Trophoblast cell (in vitro differentiated cells and primary cell): ENCODE measurements around the gene RAPGEF1.

Experiments used
- DNase-seq, 2 donors: peaks; one replicate each; pipeline ENCODE4 v3.0.0-alpha.2; 2016
- H2AFZ ChIP-seq: 2 replicates; pipeline ENCODE4 v1.6.1; 2013; ENCODE audit warnings: low read length, moderate library complexity, mild to moderate bottlenecking; ENCODE audit not compliant: insufficient read depth, poor library complexity
- H2AK5ac ChIP-seq: 2 replicates; pipeline ENCODE4 v1.6.1; 2013; ENCODE audit warnings: mild to moderate bottlenecking, low read length
- H2BK120ac ChIP-seq: 2 replicates; pipeline ENCODE4 v1.6.1; 2013; ENCODE audit warnings: low read length, mild to moderate bottlenecking, moderate library complexity; ENCODE audit not compliant: insufficient read depth, poor library complexity
- H2BK12ac ChIP-seq: 2 replicates; pipeline ENCODE4 v1.6.1; 2013; ENCODE audit warnings: mild to moderate bottlenecking, low read length, moderate library complexity
- H2BK5ac ChIP-seq: 2 replicates; pipeline ENCODE4 v1.6.1; 2013; ENCODE audit warnings: low read length, low read depth, moderate library complexity, mild to moderate bottlenecking; ENCODE audit not compliant: poor library complexity
- H3K14ac ChIP-seq: 2 replicates; pipeline ENCODE4 v1.6.1; 2013; ENCODE audit warnings: mild to moderate bottlenecking, low read length
- H3K18ac ChIP-seq: 2 replicates; pipeline ENCODE4 v1.6.1; 2013; ENCODE audit warnings: mild to moderate bottlenecking, low read length
- H3K23ac ChIP-seq: 2 replicates; pipeline ENCODE4 v1.6.1; 2013; ENCODE audit warnings: low read length
- H3K27ac ChIP-seq: 2 replicates; pipeline ENCODE4 v1.5.1; 2013; ENCODE audit warnings: low read depth, mild to moderate bottlenecking, inconsistent platforms, low read length, moderate library complexity
- H3K27me3 ChIP-seq: 2 replicates; pipeline ENCODE4 v1.6.1; 2013; ENCODE audit warnings: inconsistent platforms, mild to moderate bottlenecking, low read length, moderate library complexity; ENCODE audit not compliant: insufficient read depth
- H3K36me3 ChIP-seq, 2 experiments: 1 replicate in 1 of 2; 2 replicates in 1 of 2; pipeline ENCODE4 v1.6.1; 2013; ENCODE audit warnings: low read length in 2 of 2, mild to moderate bottlenecking in 2 of 2, moderate library complexity in 1 of 2; ENCODE audit not compliant: insufficient read depth in 2 of 2, control insufficient read depth in 1 of 2
- H3K4ac ChIP-seq: 2 replicates; pipeline ENCODE4 v1.6.1; 2013; ENCODE audit warnings: low read depth, mild to moderate bottlenecking, low read length, moderate library complexity
- H3K4me1 ChIP-seq, 2 experiments: 1 replicate in 1 of 2; 2 replicates in 1 of 2; pipeline ENCODE4 v1.6.1; 2013; ENCODE audit warnings: low read length in 2 of 2, mild to moderate bottlenecking in 2 of 2, moderate library complexity in 1 of 2; ENCODE audit not compliant: insufficient read depth in 2 of 2, control insufficient read depth in 1 of 2
- H3K4me2 ChIP-seq: 2 replicates; pipeline ENCODE4 v1.6.1; 2013; ENCODE audit warnings: inconsistent platforms, mild to moderate bottlenecking, low read length, moderate library complexity
- H3K4me3 ChIP-seq: 2 replicates; pipeline ENCODE4 v1.5.1; 2013; ENCODE audit warnings: mild to moderate bottlenecking, low read depth, low read length, inconsistent platforms
- H3K79me1 ChIP-seq: one replicate; pipeline ENCODE4 v1.6.1; 2013; ENCODE audit warnings: low read length
- H3K79me2 ChIP-seq: 2 replicates; pipeline ENCODE4 v1.6.1; 2013; ENCODE audit warnings: low read length, mild to moderate bottlenecking; ENCODE audit not compliant: control insufficient read depth, insufficient read depth, poor library complexity
- H3K9ac ChIP-seq: 2 replicates; pipeline ENCODE4 v1.6.1; 2013; ENCODE audit warnings: mild to moderate bottlenecking, low read length
- H3K9me3 ChIP-seq: 2 replicates; pipeline ENCODE4 v1.6.1; 2013; ENCODE audit warnings: low read depth, mild to moderate bottlenecking, control low read depth, inconsistent platforms, low read length; ENCODE audit not compliant: insufficient read depth
- H4K12ac ChIP-seq: 2 replicates; pipeline ENCODE4 v1.6.1; 2013; ENCODE audit warnings: low read depth, mild to moderate bottlenecking, low read length, moderate library complexity
- H4K8ac ChIP-seq: 2 replicates; pipeline ENCODE4 v1.6.1; 2013; ENCODE audit warnings: low read depth, mild to moderate bottlenecking, low read length, moderate library complexity
- H4K91ac ChIP-seq: one replicate; pipeline ENCODE4 v1.6.1; 2013; ENCODE audit warnings: low read depth, mild to moderate bottlenecking, low read length, moderate library complexity
- WGBS: extraction: QIAGEN DNeasy Blood & Tissue Kit; methylation state at CpG from one replicate; pipeline ENCODE4 v1.1.7; 2013; ENCODE audit warnings: missing lambda C conversion rate; ENCODE audit not compliant: insufficient read length, insufficient coverage; ENCODE audit errors: extremely low coverage; 5-methylcytosine and 5-hydroxymethylcytosine counted together

The RAPGEF1 gene

DNA sequence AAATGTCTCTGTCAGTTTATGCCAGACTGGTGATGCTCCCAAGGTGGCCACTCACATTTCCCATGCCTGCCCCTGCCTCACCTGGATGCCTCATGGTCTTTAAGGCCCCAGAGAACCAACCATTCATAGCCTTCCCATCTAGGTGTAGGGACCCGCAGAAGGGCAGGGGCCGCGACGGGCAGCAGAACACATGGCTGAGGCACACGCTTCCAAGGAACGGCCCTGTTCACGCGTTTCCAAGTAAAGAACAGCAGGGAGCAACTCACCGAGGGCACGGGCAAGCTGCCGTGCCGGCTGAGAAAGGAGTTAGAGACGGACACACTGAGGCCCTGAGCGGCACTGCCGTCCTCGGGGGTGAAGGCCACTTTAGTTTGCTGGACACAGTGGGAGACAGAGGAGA, 121.1 kb downstream of the RAPGEF1 start:
- Histone ChIP-seq H4K8ac (no peak overlapping the region), H3K9ac (no peak overlapping the region), H4K12ac (no peak overlapping the region)

DNA sequence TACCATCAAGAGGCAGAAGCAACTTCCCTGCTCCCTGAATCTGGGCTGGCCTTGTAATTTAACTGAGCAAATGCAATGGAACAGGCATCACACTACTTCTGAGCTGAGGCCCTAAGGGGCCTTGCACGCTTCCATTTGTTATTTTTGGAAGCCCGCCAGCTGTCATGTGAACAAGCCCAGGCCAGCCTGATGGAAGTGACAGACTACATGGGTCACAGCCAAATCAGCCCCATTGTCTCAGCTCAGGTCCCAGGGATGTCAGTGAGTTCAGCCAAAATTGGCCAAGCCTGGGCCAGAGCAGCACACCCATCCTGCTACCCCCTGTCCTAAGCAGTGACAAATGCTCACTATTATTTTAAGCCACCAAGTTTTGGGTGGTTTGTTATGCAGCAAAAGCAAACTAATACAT, 121.8 kb downstream of the RAPGEF1 start:
- DNase-seq, result no peak
- no peak overlapping the region for H2BK5ac ChIP-seq
- H3K4me3 ChIP-seq, result no peak overlapping the region
- no peak overlapping the region for H3K9ac ChIP-seq
- no peak overlapping the region for H4K8ac ChIP-seq
- no peak overlapping the region for H3K23ac ChIP-seq
- peaks cover 65 to 75% of the 10 kb centered on the region in 2 experiments for H3K36me3 ChIP-seq
- no peaks in the 10 kb centered on the region for H3K79me2 ChIP-seq
- H2AK5ac ChIP-seq, result no peak overlapping the region
- WGBS, result no CpG with 5 or more reads among the region's 2 CpGs
- no peak overlapping the region for H3K4ac ChIP-seq
- H2BK12ac ChIP-seq, result no peak overlapping the region
- H3K4me1 ChIP-seq, result peaks cover 1 to 2% of the 10 kb centered on the region in 2 experiments
- no peaks in the 10 kb centered on the region for H3K27me3 ChIP-seq
- H3K18ac ChIP-seq, result no peak overlapping the region
- no peak overlapping the region for H3K4me2 ChIP-seq
- no peak overlapping the region for H4K91ac ChIP-seq
- no peak overlapping the region for H3K27ac ChIP-seq
- H3K14ac ChIP-seq, result no peak overlapping the region
- no peak overlapping the region for H2AFZ ChIP-seq
- no peak overlapping the region for H4K12ac ChIP-seq
- H3K79me1 ChIP-seq, result no peaks in the 10 kb centered on the region
- H3K9me3 ChIP-seq, result no peaks in the 10 kb centered on the region
- no peak overlapping the region for H2BK120ac ChIP-seq

More for the DNA sequence above, 121.1 kb downstream of the RAPGEF1 start:
- Histone ChIP-seq H3K4me2 (no peak overlapping the region), H3K79me2 (no peaks in the 10 kb centered on the region), H3K9me3 (no peaks in the 10 kb centered on the region), H2AK5ac (no peak overlapping the region), H3K36me3 (peaks cover 64 to 73% of the 10 kb centered on the region in 2 experiments), H3K18ac (no peak overlapping the region), H3K27me3 (no peaks in the 10 kb centered on the region), H3K4me3 (no peak overlapping the region), H2BK12ac (no peak overlapping the region), H3K27ac (no peak overlapping the region), H3K14ac (no peak overlapping the region), H2AFZ (no peak overlapping the region), H2BK120ac (no peak overlapping the region), H3K4ac (no peak overlapping the region), H3K79me1 (no peaks in the 10 kb centered on the region), H3K4me1 (no peaks in the 10 kb centered on the region), H2BK5ac (no peak overlapping the region), H3K23ac (no peak overlapping the region), H4K91ac (no peak overlapping the region)
- DNase-seq, result no peak
- no CpG with 5 or more reads among the region's 16 CpGs for WGBS

DNA sequence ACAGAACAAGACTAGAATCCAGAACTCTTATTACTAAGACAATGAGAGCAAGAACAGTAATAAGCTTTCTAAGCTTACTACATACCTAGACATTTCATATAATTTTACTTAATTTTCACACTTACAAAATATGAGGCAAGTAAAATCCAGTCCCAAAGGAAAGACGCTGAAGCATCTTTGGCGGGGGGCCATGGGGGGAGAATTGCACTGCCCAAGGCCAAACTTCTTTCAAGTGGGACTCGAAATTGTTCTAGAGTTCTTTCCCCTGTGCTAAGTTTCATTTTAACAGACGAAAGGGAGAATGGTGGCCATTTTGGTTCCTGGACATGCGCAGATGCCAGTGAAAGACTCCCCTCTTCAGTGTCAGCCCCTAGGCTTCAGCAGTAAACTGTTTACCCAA, 122.3 kb downstream of the RAPGEF1 start:
- DNase-seq, result no peak
- no peak overlapping the region for H4K8ac ChIP-seq
- H4K12ac ChIP-seq, result no peak overlapping the region
- no peak overlapping the region for H2BK5ac ChIP-seq
- no peak overlapping the region for H2AK5ac ChIP-seq
- H3K4me2 ChIP-seq, result no peak overlapping the region
- H3K9ac ChIP-seq, result no peak overlapping the region
- H3K27ac ChIP-seq, result no peak overlapping the region
- no peak overlapping the region for H4K91ac ChIP-seq
- no CpG with 5 or more reads among the region's 5 CpGs for WGBS
- H3K79me2 ChIP-seq, result no peaks in the 10 kb centered on the region
- no peak overlapping the region for H3K4me3 ChIP-seq
- no peak overlapping the region for H3K23ac ChIP-seq
- no peak overlapping the region for H3K14ac ChIP-seq
- H3K18ac ChIP-seq, result no peak overlapping the region
- H3K79me1 ChIP-seq, result no peaks in the 10 kb centered on the region
- no peak overlapping the region for H2AFZ ChIP-seq
- H3K4me1 ChIP-seq, result peaks cover 2 to 4% of the 10 kb centered on the region in 2 experiments
- peaks cover 66 to 77% of the 10 kb centered on the region in 2 experiments for H3K36me3 ChIP-seq
- H2BK120ac ChIP-seq, result no peak overlapping the region
- no peaks in the 10 kb centered on the region for H3K9me3 ChIP-seq
- no peak overlapping the region for H2BK12ac ChIP-seq
- H3K27me3 ChIP-seq, result no peaks in the 10 kb centered on the region
- H3K4ac ChIP-seq, result no peak overlapping the region

DNA sequence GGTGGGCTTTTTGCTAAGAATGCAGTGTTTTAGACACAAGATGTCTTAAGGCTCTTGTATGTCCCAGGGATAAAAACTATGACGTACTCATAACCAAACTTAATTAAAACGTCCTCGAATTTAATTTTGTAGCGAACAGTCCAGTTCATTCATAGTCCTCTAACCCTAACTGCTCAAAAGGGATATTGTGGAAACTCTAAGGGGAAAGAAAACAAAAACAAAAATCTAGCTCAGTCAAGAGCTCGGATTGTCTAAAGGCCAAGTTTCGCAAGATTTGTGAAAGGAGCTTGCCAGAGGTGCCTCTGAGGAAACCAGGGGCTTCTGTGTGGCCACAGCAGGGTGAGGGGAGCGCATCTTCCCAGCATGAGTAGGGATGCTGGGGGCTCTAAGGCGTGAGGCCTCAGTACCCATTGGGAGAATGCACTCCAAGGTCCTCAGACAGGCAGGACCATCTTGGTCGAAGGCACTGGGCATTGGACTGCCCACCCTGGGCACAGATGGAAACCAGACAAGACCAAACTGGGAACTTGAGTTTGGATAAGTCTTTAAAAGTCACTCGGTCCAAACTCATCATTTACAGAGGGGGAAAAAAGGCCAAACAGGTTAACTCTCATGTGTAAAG, 122.8 kb downstream of the RAPGEF1 start:
- Histone ChIP-seq H2BK5ac (no peak overlapping the region), H3K36me3 (peaks cover 70 to 80% of the 10 kb centered on the region in 2 experiments), H2AK5ac (no peak overlapping the region), H3K9ac (no peak overlapping the region), H2BK12ac (no peak overlapping the region), H4K8ac (no peak overlapping the region), H3K4ac (no peak overlapping the region), H3K4me2 (no peak overlapping the region), H3K27ac (no peak overlapping the region), H3K4me3 (no peak overlapping the region), H3K23ac (no peak overlapping the region), H3K9me3 (no peaks in the 10 kb centered on the region), H4K91ac (no peak overlapping the region), H4K12ac (no peak overlapping the region), H2BK120ac (no peak overlapping the region), H3K79me1 (no peaks in the 10 kb centered on the region), H3K14ac (no peak overlapping the region), H3K18ac (no peak overlapping the region), H3K79me2 (no peaks in the 10 kb centered on the region), H2AFZ (no peak overlapping the region), H3K4me1 (peaks cover 2 to 4% of the 10 kb centered on the region in 2 experiments), H3K27me3 (no peaks in the 10 kb centered on the region)
- DNase-seq, result no peak
- WGBS, result no CpG with 5 or more reads among the region's 10 CpGs
